Activated CD4-positive, alpha-beta memory T cell treated with anti-CD3 and anti-CD28 coated beads, Interleukin-2, amount 10 ng/mL, durations not matched to agents 7 days and 5 days (primary cell): Measurements from ENCODE around the gene EYS. TPM values are rescaled to one million over a fixed set of nuclear protein-coding genes. Genes with fewer than 3 reads are reported as not detected.
"Not testable (repeated sequence)": the region's sequence is repeated elsewhere in the genome, so short reads cannot be mapped to it uniquely, and the experiment has no call there.

Experiments used
- CTCF ChIA-PET: fragments of 350-600 bp; sonication (Branson Sonifier 250); formaldehyde crosslinking; loops from one replicate; lab custom pipeline; 2021; ENCODE audit warnings: antibody characterized with exemption, inconsistent platforms; lab: Charles Lee
- POLR2A ChIA-PET: fragments of 350-600 bp; sonication (Branson Sonifier 250); formaldehyde crosslinking; loops from one replicate; lab custom pipeline; 2021; ENCODE audit warnings: antibody characterized with exemption; lab: Charles Lee
- DNase-seq: peaks from one replicate; pipeline ENCODE4 v3.0.0-alpha.2; 2020
- H3K27ac Mint-ChIP-seq: one replicate; pipeline ENCODE4 v1.8.0; 2021; ENCODE audit warnings: mild to moderate bottlenecking, mixed read lengths
- H3K27me3 Mint-ChIP-seq: one replicate; pipeline ENCODE4 v1.8.0; 2021; ENCODE audit warnings: mixed read lengths
- H3K36me3 Mint-ChIP-seq: one replicate; pipeline ENCODE4 v1.8.0; 2021; ENCODE audit warnings: low read depth, mixed read lengths
- H3K4me1 Mint-ChIP-seq: one replicate; pipeline ENCODE4 v1.8.0; 2021; ENCODE audit warnings: mixed read lengths
- H3K4me3 Mint-ChIP-seq: one replicate; pipeline ENCODE4 v1.8.0; 2021; ENCODE audit warnings: mild to moderate bottlenecking, mixed read lengths
- H3K9me3 Mint-ChIP-seq: one replicate; pipeline ENCODE4 v1.8.0; 2021; ENCODE audit warnings: mixed read lengths
- total RNA-seq, 2 experiments: library from RNA; stranded (reverse); gene quantifications; one replicate each; pipeline ENCODE4 v1.2.3, GENCODE V29; 2021

Gene EYS
- total RNA-seq, 2 experiments from 2014 or later = not detected

DNA sequence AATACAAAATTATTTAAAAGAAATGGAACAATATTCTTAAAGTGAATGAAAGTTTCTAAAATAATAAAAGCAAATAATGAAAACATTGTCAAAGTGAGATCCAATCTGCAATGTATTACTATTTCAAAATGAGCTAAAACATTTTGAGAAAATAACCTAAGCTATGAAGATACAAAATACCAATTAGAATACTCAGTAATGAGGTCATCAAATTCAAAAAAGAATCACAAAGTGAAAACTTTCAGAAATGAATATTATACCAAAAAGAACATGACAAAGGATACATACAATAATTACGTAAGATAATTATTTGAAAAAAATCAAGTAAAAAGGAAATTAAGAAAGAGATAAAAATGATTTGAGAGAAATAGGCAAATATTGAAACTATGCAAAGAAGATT is 634.5 kb downstream of the EYS start:
- Mint-ChIP-seq H3K4me3 (no peak overlapping the region), H3K27ac (no peak overlapping the region), H3K27me3 (no peaks in the 10 kb centered on the region), H3K9me3 (peaks cover 13% of the 10 kb centered on the region), H3K4me1 (no peaks in the 10 kb centered on the region), H3K36me3 (no peaks in the 10 kb centered on the region)
- no peak for DNase-seq
- ChIA-PET CTCF (no interaction called here), POLR2A (no interaction called here)

DNA sequence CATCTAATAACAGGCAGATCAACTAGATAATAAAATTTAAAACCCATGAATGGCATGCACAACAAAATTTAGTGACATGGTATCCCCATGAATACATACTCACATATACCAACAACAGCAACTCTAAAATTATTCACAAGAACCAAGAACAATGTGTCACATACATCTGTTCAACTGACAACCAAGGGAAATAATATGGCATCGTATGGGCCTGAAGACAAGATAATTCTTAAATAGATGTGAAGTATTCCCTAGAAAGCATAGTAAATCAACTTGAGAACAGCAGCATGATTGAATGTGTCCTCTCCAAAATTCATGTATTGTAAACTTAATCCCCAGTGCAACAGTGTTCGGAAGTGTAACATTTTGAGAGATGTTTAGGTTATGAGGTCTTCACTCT is 635.5 kb downstream of the EYS start:
- Mint-ChIP-seq H3K36me3 (no peaks in the 10 kb centered on the region), H3K4me1 (no peaks in the 10 kb centered on the region), H3K27me3 (no peaks in the 10 kb centered on the region), H3K4me3 (no peak overlapping the region), H3K9me3 (peaks cover 8% of the 10 kb centered on the region), H3K27ac (no peak overlapping the region)
- ChIA-PET POLR2A (no interaction called here), CTCF (no interaction called here)
- DNase-seq = no peak

DNA sequence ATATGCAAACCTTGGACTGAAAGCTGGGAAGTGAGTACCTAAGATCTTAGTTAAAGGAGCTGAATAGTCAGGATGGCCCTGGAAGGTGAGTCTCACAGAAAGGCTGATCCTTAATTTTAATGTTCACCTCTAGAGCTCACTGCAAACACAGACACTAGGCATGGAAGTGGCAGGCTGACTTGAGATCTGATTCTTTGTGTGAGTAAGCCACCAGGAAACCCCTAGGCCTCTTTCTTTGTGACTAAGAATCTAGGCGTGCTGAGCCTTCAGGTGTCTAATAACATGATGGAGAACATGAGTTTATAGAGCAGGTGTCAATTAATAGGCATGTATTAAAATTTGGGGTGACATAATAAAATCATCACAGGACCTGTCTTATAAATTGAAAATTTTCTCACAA is 642.2 kb downstream of the EYS start:
- H3K4me1 Mint-ChIP-seq = no peaks in the 10 kb centered on the region
- POLR2A ChIA-PET = no interaction called here
- no peaks in the 10 kb centered on the region for H3K27me3 Mint-ChIP-seq

DNA sequence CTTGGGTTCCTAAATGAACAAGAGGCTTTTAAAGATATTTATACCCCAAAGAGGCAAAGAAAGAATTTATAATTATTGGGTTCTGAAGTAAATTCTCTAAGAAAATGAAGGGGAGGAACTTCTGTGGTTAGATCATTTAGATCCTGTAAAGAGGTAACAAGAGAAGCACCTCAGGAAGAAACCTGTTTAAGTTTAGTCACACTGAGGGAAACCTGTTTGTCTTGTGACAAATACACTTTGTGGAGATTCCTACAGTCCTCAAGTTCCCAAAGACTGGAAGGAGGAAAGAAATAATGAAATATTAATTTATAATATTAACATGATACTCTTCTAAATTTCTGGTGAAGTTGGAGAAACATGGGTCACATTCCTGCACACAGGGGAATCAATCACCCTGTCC is 647.5 kb downstream of the EYS start:
- no peaks in the 10 kb centered on the region for H3K9me3 Mint-ChIP-seq
- H3K27ac Mint-ChIP-seq = no peak overlapping the region
- ChIA-PET CTCF (no interaction called here), POLR2A (no interaction called here)
- no peak for DNase-seq
- no peaks in the 10 kb centered on the region for H3K4me1 Mint-ChIP-seq
- H3K36me3 Mint-ChIP-seq = no peaks in the 10 kb centered on the region
- no peak overlapping the region for H3K4me3 Mint-ChIP-seq
- no peaks in the 10 kb centered on the region for H3K27me3 Mint-ChIP-seq

More for the DNA sequence above, 642.2 kb downstream of the EYS start:
- CTCF ChIA-PET = no interaction called here
- H3K9me3 Mint-ChIP-seq = peaks cover 3% of the 10 kb centered on the region
- no peaks in the 10 kb centered on the region for H3K36me3 Mint-ChIP-seq
- DNase-seq = no peak
- no peak overlapping the region for H3K27ac Mint-ChIP-seq
- H3K4me3 Mint-ChIP-seq = no peak overlapping the region

DNA sequence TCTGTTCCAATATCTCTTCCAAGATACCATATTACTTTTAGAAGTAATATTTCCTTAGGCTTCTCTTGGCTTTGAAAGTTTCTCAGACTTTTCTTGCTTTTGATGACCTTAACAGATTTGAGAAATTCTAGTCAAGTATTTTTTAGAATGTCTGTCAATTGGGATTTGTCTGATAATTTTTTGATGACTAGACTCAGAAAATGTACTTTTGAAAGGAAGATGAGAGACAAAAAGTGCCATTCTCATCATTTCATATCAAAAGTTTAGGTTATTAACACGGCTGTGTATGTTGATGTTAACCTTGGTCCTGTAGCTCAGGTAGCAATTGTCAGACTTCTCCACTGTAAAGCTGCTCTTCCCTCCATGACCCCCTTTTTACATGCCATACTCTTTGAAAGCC is 651.5 kb downstream of the EYS start:
- POLR2A ChIA-PET = no interaction called here
- Mint-ChIP-seq H3K4me1 (no peaks in the 10 kb centered on the region), H3K36me3 (no peaks in the 10 kb centered on the region), H3K27ac (no peak overlapping the region), H3K9me3 (no peaks in the 10 kb centered on the region), H3K4me3 (no peak overlapping the region), H3K27me3 (no peaks in the 10 kb centered on the region)
- no peak for DNase-seq
- CTCF ChIA-PET = no interaction called here

DNA sequence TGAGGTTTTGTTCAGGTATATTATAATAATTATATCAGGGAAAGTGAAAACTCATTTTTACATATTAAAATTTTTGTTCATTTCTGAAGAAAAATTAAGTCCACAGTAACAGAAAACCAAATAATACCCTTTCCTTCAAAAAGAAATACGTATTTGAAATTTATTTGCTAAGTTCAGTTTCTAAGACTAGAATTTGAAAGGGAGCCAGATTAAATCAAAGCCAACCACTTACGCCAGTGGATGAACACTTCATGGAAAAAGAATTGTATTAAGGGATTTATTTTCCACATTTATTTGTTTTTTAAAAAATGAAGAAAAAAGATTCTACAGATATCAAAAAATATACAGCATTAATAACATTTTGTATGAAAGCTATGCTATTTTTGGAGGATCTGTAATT is 654.4 kb downstream of the EYS start:
- H3K27me3 Mint-ChIP-seq = no peaks in the 10 kb centered on the region
- H3K27ac Mint-ChIP-seq = no peak overlapping the region
- no peak for DNase-seq
- H3K36me3 Mint-ChIP-seq = no peaks in the 10 kb centered on the region
- ChIA-PET CTCF (no interaction called here), POLR2A (no interaction called here)
- no peaks in the 10 kb centered on the region for H3K4me1 Mint-ChIP-seq
- no peak overlapping the region for H3K4me3 Mint-ChIP-seq
- H3K9me3 Mint-ChIP-seq = peaks cover 4% of the 10 kb centered on the region

DNA sequence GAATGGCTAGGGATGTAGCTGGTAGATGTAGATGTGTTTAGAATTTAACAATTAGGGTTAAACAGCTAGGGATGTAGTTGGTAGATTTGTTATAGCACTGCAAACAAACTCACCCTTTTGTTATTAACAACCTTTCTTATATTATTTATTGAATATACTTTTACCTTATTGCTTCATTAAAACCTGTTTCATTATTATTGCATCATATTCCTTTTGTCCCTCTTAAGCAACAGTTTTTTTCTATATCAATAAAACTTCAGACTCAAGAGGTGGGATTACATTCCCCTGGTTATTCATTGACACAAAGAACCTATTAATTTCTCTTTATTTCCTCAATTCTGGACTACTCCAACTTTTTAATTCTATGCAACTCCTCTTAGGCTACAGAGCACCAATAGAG is 661.2 kb downstream of the EYS start:
- POLR2A ChIA-PET = no interaction called here
- CTCF ChIA-PET = no interaction called here
- Mint-ChIP-seq H3K36me3 (no peaks in the 10 kb centered on the region), H3K4me1 (no peaks in the 10 kb centered on the region), H3K27ac (no peak overlapping the region), H3K9me3 (peaks cover 6% of the 10 kb centered on the region), H3K27me3 (no peaks in the 10 kb centered on the region), H3K4me3 (no peak overlapping the region)
- DNase-seq = no peak

DNA sequence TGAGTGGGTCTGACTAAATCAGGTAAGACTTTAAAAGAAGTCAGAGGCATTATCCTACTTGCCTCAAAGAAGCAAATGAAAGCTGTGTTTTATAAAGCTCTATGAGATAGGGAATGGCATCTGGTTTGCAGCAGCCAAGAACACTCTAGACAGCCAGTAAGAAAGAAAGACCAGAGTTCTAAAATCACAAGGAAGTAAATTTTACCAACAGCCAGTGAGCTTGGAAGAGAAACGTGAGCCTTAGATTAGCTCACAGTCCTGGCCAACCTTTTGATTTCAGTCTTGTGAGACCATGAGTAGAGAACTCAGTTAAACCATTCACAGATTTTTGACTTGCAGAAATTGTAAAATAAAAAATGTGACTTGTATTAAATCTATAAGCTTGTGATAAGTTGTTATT is 693.0 kb downstream of the EYS start:
- Mint-ChIP-seq H3K4me1 (no peaks in the 10 kb centered on the region), H3K27me3 (no peaks in the 10 kb centered on the region), H3K4me3 (no peak overlapping the region), H3K36me3 (no peaks in the 10 kb centered on the region), H3K27ac (no peak overlapping the region), H3K9me3 (peaks cover 4% of the 10 kb centered on the region)
- CTCF ChIA-PET = no interaction called here
- no peak for DNase-seq
- POLR2A ChIA-PET = no interaction called here

DNA sequence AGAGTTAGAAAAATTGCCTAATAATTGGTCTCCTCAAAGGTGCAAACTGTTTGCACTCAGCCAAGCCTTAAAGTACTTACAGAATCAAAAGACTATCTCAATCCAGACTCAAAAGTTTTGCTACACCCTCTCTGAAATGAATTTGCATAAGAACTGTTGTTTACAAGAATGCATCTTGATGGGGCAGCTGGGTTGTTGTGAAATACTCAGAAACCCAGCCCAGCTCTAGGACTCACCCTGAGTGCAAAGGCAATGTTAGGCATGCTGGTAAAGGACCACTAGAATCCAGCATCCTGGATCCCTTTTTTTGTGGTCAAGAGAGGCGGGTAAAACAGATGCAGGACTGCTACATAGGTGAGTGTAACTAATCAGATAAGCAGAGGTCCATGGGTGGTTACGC is 700.2 kb downstream of the EYS start:
- no peaks in the 10 kb centered on the region for H3K36me3 Mint-ChIP-seq
- no peak for DNase-seq
- no peak overlapping the region for H3K27ac Mint-ChIP-seq
- no peak overlapping the region for H3K4me3 Mint-ChIP-seq
- POLR2A ChIA-PET = no interaction called here
- CTCF ChIA-PET = no interaction called here
- H3K4me1 Mint-ChIP-seq = no peaks in the 10 kb centered on the region
- H3K9me3 Mint-ChIP-seq = peaks cover 2% of the 10 kb centered on the region
- H3K27me3 Mint-ChIP-seq = no peaks in the 10 kb centered on the region

DNA sequence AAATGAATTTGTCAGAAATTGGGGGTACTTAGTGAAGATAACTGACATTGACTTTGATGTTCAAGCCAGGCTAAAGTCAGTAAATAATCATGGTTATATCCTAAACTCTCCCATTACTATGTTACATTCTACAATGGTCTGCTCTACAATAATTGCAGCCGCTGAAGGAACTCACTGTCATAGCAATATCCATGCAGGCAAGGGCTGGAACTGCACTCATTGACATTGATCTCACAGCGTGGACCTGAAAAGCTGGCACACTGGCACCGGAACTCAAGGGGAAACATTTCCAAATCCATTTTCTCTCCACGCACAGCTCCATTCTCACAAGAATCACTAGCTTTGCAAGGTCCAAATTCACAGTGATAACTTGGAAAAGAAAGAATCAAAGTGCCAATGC is 702.7 kb downstream of the EYS start:
- H3K27me3 Mint-ChIP-seq = no peaks in the 10 kb centered on the region
- H3K36me3 Mint-ChIP-seq = no peaks in the 10 kb centered on the region
- no peak for DNase-seq
- H3K9me3 Mint-ChIP-seq = no peaks in the 10 kb centered on the region
- H3K4me1 Mint-ChIP-seq = no peaks in the 10 kb centered on the region
- no peak overlapping the region for H3K4me3 Mint-ChIP-seq
- ChIA-PET CTCF (no interaction called here), POLR2A (no interaction called here)
- no peak overlapping the region for H3K27ac Mint-ChIP-seq

DNA sequence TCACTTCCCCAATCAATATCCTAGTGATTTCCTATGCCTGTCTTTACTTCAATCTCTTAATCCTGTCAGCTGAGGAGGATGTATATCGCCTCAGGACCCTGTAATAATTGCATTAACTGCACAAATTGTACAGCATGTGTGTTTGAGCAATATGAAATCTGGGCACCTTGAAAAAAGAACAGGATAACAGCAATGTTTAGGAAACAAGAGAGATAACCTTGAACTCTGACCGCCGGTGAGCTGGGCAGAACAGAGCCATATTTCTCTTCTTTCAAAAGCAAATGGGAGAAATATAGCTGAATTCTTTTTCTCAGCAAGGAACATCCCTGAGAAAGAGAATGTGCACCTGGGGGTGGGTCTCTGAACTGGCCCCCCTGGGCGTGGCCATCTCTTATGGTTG is 704.1 kb downstream of the EYS start:
- H3K9me3 Mint-ChIP-seq, H3K4me3 Mint-ChIP-seq, H3K27ac Mint-ChIP-seq, POLR2A ChIA-PET, H3K27me3 Mint-ChIP-seq, DNase-seq, H3K4me1 Mint-ChIP-seq, H3K36me3 Mint-ChIP-seq, CTCF ChIA-PET: not testable (repeated sequence)

DNA sequence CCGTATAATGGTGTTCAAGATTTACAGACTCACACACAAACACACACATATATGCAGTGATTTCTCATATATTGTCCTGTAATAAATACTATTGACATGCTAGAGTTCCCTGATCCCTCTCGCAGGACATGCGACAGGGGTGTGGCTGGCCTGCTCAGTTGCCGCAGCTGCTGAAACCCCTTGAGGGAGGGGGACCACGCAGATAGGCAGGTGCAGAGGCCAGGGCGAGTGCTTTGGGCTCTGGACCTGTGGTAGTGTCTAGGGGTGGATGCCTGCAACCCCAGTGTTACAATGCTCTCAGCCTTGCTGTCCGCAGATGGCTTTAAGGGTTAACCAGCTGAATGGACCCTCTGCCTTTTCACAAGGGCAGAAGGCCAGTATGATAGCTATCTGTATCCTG is 706.2 kb downstream of the EYS start:
- H3K36me3 Mint-ChIP-seq = no peaks in the 10 kb centered on the region
- CTCF ChIA-PET = no interaction called here
- H3K4me1 Mint-ChIP-seq = no peaks in the 10 kb centered on the region
- H3K27me3 Mint-ChIP-seq = no peaks in the 10 kb centered on the region
- no peak overlapping the region for H3K4me3 Mint-ChIP-seq
- POLR2A ChIA-PET = no interaction called here
- H3K27ac Mint-ChIP-seq = no peak overlapping the region
- no peak for DNase-seq
- no peaks in the 10 kb centered on the region for H3K9me3 Mint-ChIP-seq

DNA sequence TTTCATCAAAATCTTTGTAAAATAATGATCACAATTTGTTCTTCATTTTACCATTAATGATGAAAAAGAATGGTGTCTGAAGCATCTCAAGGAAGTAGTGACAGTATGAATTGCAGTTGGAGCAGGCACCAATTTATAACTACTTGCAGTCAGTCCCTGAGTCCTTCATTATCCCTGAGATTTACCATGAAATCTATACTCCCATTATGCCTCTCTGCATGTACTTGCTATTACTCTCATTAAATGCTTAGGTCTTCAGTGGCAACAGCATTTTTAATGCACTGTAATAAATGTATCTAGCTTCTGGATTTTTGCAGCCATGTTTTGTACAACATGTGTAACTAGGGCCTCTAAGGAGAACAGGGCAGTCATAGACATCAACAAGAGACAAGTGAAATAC is 708.8 kb downstream of the EYS start:
- ChIA-PET POLR2A (no interaction called here), CTCF (no interaction called here)
- DNase-seq = no peak
- no peaks in the 10 kb centered on the region for H3K27me3 Mint-ChIP-seq
- H3K4me1 Mint-ChIP-seq = no peaks in the 10 kb centered on the region
- H3K4me3 Mint-ChIP-seq = no peak overlapping the region
- no peak overlapping the region for H3K27ac Mint-ChIP-seq
- H3K36me3 Mint-ChIP-seq = no peaks in the 10 kb centered on the region
- no peaks in the 10 kb centered on the region for H3K9me3 Mint-ChIP-seq

DNA sequence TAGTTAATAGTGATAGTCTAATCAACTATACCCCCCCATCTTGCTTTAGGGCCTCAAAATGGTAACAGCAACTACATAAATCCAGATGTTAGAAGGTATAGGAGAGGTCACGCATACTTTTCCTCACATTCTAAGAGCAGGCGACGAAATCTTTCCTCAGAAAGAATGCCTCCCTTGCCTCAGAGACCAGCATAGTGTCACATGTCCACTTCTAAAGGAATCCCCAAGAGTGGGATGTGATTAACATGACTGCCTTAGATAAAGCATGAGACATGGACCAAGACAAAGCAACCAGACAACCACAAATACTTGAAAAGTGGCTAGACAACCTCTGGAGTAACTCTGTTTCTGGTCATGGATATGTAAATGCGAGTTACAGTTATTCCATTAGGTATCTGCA is 710.7 kb downstream of the EYS start:
- POLR2A ChIA-PET = no interaction called here
- Mint-ChIP-seq H3K9me3 (peaks cover 3% of the 10 kb centered on the region), H3K4me1 (no peaks in the 10 kb centered on the region), H3K27ac (no peak overlapping the region), H3K4me3 (no peak overlapping the region), H3K36me3 (no peaks in the 10 kb centered on the region), H3K27me3 (no peaks in the 10 kb centered on the region)
- CTCF ChIA-PET = no interaction called here
- DNase-seq = no peak
